GM06990 (cell line): ENCODE results near the gene FERMT2.

Source experiments
- DNase-seq: peaks from one replicate; pipeline ENCODE4 v3.0.0-alpha.2; 2011; ENCODE audit not compliant: insufficient read length; ENCODE audit errors: extremely low read depth
- H3K27me3 ChIP-seq: replicated peaks from 2 replicates; pipeline ENCODE4 v1.6.0; 2011; ENCODE audit warnings: low read length; ENCODE audit not compliant: control insufficient read depth, insufficient read depth
- H3K36me3 ChIP-seq: 2 replicates; pipeline ENCODE4 v1.5.1; 2011; ENCODE audit warnings: low read length; ENCODE audit not compliant: control insufficient read depth, insufficient read depth
- H3K4me3 ChIP-seq: replicated peaks from 2 replicates; pipeline ENCODE4 v1.5.1; 2011; ENCODE audit warnings: low read depth, mild to moderate bottlenecking, control low read depth, low read length
- CTCF ChIP-seq: IDR thresholded peaks from 2 replicates; pipeline ENCODE4 v1.5.1; 2011; ENCODE audit warnings: low read length, control low read depth, mild to moderate bottlenecking, inconsistent platforms; ENCODE audit not compliant: insufficient read depth, poor library complexity, severe bottlenecking

FERMT2 gene

GRCh38 chr14:52950898-52951680, at the start of gene FERMT2:
FERMT2 (minus strand) TSS chr14:52951050; CDS start chr14:52950568, 482 bp downstream.
- peak; percentile 57 for DNase-seq
- Histone ChIP-seq H3K36me3 (no peaks in the 10 kb centered on the region), H3K4me3 (peak within 1 kb of the TSS; percentile 86), H3K27me3 (no peaks in the 10 kb centered on the region; the same call in 1 of the 2 replicates)
- no peak for TF ChIP-seq CTCF

- Histone ChIP-seq H3K4me3 (no peak overlapping the region), H3K27me3 (no peaks in the 10 kb centered on the region), H3K36me3 (no peaks in the 10 kb centered on the region)
- DNase-seq = no peak
- no peak for TF ChIP-seq CTCF
Observed at GRCh38 chr14:52998376-52999015, 47.6 kb upstream of the FERMT2 start.

- Histone ChIP-seq H3K27me3 (no peaks in the 10 kb centered on the region), H3K4me3 (no peak overlapping the region), H3K36me3 (no peaks in the 10 kb centered on the region)
- no peak for DNase-seq
- no peak for TF ChIP-seq CTCF
Observed at GRCh38 chr14:52996493-52996892, 45.6 kb upstream of the FERMT2 start.

- Histone ChIP-seq H3K4me3 (no peak overlapping the region), H3K36me3 (no peaks in the 10 kb centered on the region), H3K27me3 (no peaks in the 10 kb centered on the region)
- no peak for DNase-seq
- no peak for TF ChIP-seq CTCF
Observed at GRCh38 chr14:52995998-52996397, 45.1 kb upstream of the FERMT2 start.

GRCh38 chr14:52992236-52992870, 41.5 kb upstream of the FERMT2 start:
- no peak for TF ChIP-seq CTCF
- H3K36me3 ChIP-seq = no peaks in the 10 kb centered on the region
- no peak for DNase-seq

More at GRCh38 chr14:52992236-52992870, 41.5 kb upstream of the FERMT2 start:
- Histone ChIP-seq H3K27me3 (no peaks in the 10 kb centered on the region), H3K4me3 (no peak overlapping the region)
